Uterus (tissue), 4 donors: ENCODE data around the gene PAX3. TPM values are rescaled to one million over a fixed set of nuclear protein-coding genes. Genes with fewer than 3 reads are reported as not detected.

Source experiments
- DNase-seq, 2 donors: peaks; one replicate each; pipeline ENCODE4 v3.0.0-alpha.2; 2019 to 2020
- H3K27ac ChIP-seq, 2 donors: fragments of 200-600 bp; sonication (generic); 1 replicate in 1 of 2; 2 replicates in 1 of 2; pipeline ENCODE4 v1.5.1; 2016 to 2018
- H3K27me3 ChIP-seq, 2 donors: fragments of 200-600 bp; sonication (generic); one replicate each; pipeline ENCODE4 v1.5.1; 2018 to 2019; ENCODE audit warnings: control low read depth in 1 of 2
- H3K36me3 ChIP-seq, 2 donors: fragments of 200-600 bp; sonication (generic); one replicate each; pipeline ENCODE4 v1.5.1; 2019; ENCODE audit warnings: control low read depth in 1 of 2
- H3K4me1 ChIP-seq, 2 donors: fragments of 200-600 bp; sonication (generic); one replicate each; pipeline ENCODE4 v1.5.1; 2018 to 2019; ENCODE audit warnings: control low read depth in 1 of 2
- H3K4me3 ChIP-seq, 2 donors: fragments of 200-600 bp; sonication (generic); 1 replicate in 1 of 2; 2 replicates in 1 of 2; pipeline ENCODE4 v1.5.1; 2018 to 2019; ENCODE audit warnings: mild to moderate bottlenecking in 1 of 2
- H3K9me3 ChIP-seq, 2 donors: fragments of 200-600 bp; sonication (generic); one replicate each; pipeline ENCODE4 v1.5.1; 2019; ENCODE audit warnings: control low read depth in 1 of 2
- POLR2A ChIP-seq, 2 donors: fragments of 450-650 bp; IDR thresholded peaks; one replicate each; pipeline ENCODE4 v1.6.1; 2016; ENCODE audit warnings: antibody characterized with exemption in 2 of 2, mild to moderate bottlenecking in 1 of 2, moderate library complexity in 1 of 2
- intact Hi-C: fragments of 100-400 bp; cut with DNase I; formaldehyde crosslinking; loops from one replicate; pipeline ENCODE4 v1.15.1; 2023; ENCODE audit warnings: low total_unique reads
- total RNA-seq, 4 donors: library from RNA; depleted of rRNA in 3 of 4; stranded (reverse); fragments of >200 nt in 3 of 4; gene quantifications; one replicate each; pipeline versions ENCODE4 v1.1.0 to v1.2.4, GENCODE V29; 2014 to 2023
- TF ChIP-seq, protein P1 (sequence below), 4 experiments: fragments of 200-600 bp in 2 of 4; fragments of 450-650 bp in 2 of 4; sonication (generic) in 2 of 4; IDR thresholded peaks; one replicate each; pipeline ENCODE4 v1.5.1; 2016 to 2019; ENCODE audit warnings: antibody characterized with exemption in 4 of 4, mild to moderate bottlenecking in 2 of 4, moderate library complexity in 1 of 4
- donor health status: DM: yes; HTN: yes; CAD: no.

The PAX3 gene
- total RNA-seq, 4 donors from 2014 or later, result not detected

GRCh38 chr2:222242532-222242931 lies 56.3 kb downstream of the PAX3 start:
- Histone ChIP-seq H3K27ac (no peak overlapping the region), H3K36me3 (no peaks in the 10 kb centered on the region), H3K9me3 (no peaks in the 10 kb centered on the region), H3K4me3 (no peak overlapping the region), H3K4me1 (no peaks in the 10 kb centered on the region), H3K27me3 (peaks cover 0 to 16% of the 10 kb centered on the region in 2 donors)
- intact Hi-C loops, result no loop called here
- DNase-seq, result no peak
- TF ChIP-seq POLR2A (IDR thresholded peaks at IDR 0.05), result no peak
- TF ChIP-seq, protein P1, sequence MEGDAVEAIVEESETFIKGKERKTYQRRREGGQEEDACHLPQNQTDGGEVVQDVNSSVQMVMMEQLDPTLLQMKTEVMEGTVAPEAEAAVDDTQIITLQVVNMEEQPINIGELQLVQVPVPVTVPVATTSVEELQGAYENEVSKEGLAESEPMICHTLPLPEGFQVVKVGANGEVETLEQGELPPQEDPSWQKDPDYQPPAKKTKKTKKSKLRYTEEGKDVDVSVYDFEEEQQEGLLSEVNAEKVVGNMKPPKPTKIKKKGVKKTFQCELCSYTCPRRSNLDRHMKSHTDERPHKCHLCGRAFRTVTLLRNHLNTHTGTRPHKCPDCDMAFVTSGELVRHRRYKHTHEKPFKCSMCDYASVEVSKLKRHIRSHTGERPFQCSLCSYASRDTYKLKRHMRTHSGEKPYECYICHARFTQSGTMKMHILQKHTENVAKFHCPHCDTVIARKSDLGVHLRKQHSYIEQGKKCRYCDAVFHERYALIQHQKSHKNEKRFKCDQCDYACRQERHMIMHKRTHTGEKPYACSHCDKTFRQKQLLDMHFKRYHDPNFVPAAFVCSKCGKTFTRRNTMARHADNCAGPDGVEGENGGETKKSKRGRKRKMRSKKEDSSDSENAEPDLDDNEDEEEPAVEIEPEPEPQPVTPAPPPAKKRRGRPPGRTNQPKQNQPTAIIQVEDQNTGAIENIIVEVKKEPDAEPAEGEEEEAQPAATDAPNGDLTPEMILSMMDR (IDR thresholded peaks at IDR 0.05), result no peak

GRCh38 chr2:222241128-222241870 lies 57.5 kb downstream of the PAX3 start:
- H3K9me3 ChIP-seq, result no peaks in the 10 kb centered on the region
- peaks cover 0 to 16% of the 10 kb centered on the region in 2 donors for H3K27me3 ChIP-seq
- no peak for DNase-seq
- no peaks in the 10 kb centered on the region for H3K36me3 ChIP-seq
- intact Hi-C loops, result no loop called here
- no peak for TF ChIP-seq POLR2A (IDR thresholded peaks at IDR 0.05)
- TF ChIP-seq, protein P1 (IDR thresholded peaks at IDR 0.05), result no peak
- H3K4me3 ChIP-seq, result no peak overlapping the region
- no peaks in the 10 kb centered on the region for H3K4me1 ChIP-seq
- H3K27ac ChIP-seq, result no peak overlapping the region

DNA sequence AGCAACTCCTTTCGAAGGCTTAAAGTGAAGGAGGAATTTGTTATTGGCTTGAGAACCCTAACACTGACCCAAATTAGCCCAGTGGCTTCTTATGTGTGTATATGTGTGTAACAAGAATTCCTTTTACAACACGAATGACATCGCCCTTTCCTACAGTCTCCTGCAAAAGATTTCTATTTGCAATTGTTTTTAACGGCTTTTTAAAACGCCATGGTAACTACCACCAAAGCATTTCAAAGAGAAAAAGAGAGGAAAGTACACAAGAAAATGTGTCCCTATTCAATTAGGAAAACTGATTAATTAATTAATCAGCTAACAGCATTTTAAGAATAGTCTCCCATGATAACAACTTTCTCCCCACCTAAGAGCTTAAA lies 58.1 kb downstream of the PAX3 start:
- Histone ChIP-seq H3K9me3 (no peaks in the 10 kb centered on the region), H3K4me3 (no peak overlapping the region), H3K36me3 (no peaks in the 10 kb centered on the region), H3K27me3 (peaks cover 0 to 16% of the 10 kb centered on the region in 2 donors), H3K4me1 (no peaks in the 10 kb centered on the region), H3K27ac (no peak overlapping the region)
- TF ChIP-seq, protein P1 (IDR thresholded peaks at IDR 0.05), result no peak
- TF ChIP-seq POLR2A (IDR thresholded peaks at IDR 0.05), result no peak
- DNase-seq, result no peak
- intact Hi-C loops, result no loop called here

DNA sequence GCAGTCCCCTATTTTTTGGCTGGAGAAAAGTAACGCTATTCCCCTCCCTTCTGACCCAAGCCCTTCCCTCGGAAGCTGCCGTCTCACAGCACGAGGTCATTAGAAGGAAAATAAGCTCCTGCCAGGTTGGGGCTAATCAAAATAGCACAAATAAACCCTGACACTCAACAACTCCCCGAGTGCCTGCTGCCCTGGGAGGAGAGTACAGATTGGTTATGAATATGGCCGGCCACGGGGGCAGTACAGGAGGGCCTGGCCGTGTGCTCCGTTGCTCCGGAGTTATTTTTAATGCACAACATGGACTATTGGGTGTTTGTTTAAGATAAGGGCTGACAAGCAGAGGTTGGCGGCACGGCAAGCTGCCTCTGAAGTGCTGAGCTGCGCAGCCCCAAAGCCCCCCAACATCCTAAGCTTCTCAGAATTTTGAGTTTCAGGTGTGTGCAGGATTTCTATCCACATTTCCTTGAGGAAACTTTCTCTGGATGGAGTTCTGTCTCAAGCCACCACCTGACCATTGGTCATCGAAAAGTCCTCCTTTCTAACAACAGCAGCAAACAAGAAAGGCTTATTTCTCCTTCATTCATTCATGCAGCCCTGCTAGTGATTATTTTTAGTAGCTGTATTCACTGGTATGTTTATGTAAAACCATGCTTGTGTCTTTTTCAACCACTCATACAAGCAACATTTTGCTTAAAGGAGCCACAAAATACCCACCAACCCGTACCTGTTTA lies 58.7 kb downstream of the PAX3 start:
- peaks cover 0 to 16% of the 10 kb centered on the region in 2 donors for H3K27me3 ChIP-seq
- no peak overlapping the region for H3K4me3 ChIP-seq
- no peak for DNase-seq
- TF ChIP-seq, protein P1 (IDR thresholded peaks at IDR 0.05), result no peak
- TF ChIP-seq POLR2A (IDR thresholded peaks at IDR 0.05), result no peak
- no peaks in the 10 kb centered on the region for H3K9me3 ChIP-seq
- H3K4me1 ChIP-seq, result no peaks in the 10 kb centered on the region
- H3K27ac ChIP-seq, result no peak overlapping the region
- intact Hi-C loops, result no loop called here
- no peaks in the 10 kb centered on the region for H3K36me3 ChIP-seq

DNA sequence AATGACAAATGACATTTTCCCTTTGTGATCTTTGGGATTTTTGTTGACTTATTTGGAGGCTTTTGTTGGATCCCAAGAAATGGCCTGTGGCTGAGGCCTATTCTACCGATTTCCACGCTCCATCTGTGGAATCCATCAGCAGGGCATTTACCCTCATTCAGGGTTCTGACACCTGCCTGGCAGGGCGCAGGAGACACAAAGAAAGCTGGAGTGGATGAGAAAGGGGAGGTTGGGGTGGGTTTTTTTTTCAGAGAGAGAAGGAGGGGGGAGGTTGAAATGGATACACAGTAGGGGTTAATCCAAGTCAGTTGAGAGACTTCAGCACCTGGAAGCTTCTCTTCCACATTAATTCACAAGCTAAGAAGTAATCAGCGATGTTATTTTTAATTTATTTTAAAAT lies 59.7 kb downstream of the PAX3 start:
- no peaks in the 10 kb centered on the region for H3K9me3 ChIP-seq
- TF ChIP-seq POLR2A (IDR thresholded peaks at IDR 0.05), result no peak
- TF ChIP-seq, protein P1 (IDR thresholded peaks at IDR 0.05), result no peak
- no peak for DNase-seq
- H3K36me3 ChIP-seq, result no peaks in the 10 kb centered on the region
- intact Hi-C loops, result no loop called here
- no peaks in the 10 kb centered on the region for H3K4me1 ChIP-seq
- H3K4me3 ChIP-seq, result no peak overlapping the region
- H3K27me3 ChIP-seq, result peaks cover 0 to 16% of the 10 kb centered on the region in 2 donors
- H3K27ac ChIP-seq, result no peak overlapping the region
